Hematopoietic multipotent progenitor cell treated with erythropoietin and hydrocortisone succinate and interleukin-3 and kit ligand, for 15 days (in vitro differentiated cells): ENCODE data around the gene PARVG.

ENCODE experiments used
- DNase-seq: peaks from one replicate; pipeline ENCODE4 v3.0.0-alpha.2; 2015; ENCODE audit warnings: low spot score

PARVG gene

GRCh38 chr22:44155115-44155514, 25.6 kb upstream of the PARVG start:
- DNase-seq = no peak

DNA sequence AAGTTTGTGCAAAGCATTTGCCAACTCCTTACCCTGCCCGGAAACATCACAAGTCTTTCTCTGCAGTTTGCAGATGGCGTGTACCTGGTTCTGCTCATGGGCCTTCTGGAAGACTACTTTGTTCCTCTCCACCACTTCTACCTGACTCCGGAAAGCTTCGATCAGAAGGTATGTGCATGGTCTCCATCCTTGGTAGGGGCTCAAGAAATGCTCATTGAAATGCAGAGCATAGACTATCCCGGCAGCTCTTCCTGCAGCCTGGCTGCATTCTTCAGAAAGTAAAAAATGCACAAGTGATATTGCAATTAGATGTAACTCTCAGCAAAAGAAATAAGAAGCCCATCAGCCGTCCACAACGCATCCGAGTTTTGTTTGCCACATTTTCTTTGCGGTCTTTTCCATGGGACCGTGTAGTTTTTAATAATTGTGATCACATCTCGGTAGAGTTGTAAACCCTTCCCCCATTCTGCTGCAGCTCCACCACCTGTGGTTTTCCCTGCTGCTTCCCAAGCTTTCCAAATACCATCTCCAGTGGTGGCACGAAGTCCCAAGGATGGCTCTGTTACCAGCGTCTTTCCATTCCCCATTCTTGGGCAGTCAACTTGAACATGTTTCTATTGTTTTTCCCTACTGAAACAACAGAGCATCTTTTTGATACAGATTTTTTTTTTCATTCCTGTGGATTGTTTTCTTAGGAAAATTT, 22.7 kb upstream of the PARVG start:
- DNase-seq = no peak

DNA sequence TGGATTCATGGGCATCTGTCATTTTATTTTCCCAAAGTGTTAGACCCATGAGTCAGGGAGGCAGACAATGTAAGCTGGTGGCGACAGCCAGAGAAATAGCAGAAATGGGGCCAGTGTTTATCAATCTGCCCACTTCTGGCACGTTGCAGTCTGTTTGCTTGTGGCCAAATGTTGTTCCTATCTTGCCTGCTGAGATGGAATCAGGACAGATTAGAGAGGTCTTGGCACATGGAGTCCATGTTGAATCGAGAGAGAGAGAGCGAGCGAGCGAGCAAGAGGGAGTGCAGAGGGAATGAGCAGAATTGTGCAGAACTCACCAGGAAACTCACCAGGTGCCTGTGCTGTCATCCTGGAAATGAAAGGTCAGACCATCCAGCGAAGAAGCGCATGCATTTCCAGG, 21.9 kb upstream of the PARVG start:
- DNase-seq = no peak

DNA sequence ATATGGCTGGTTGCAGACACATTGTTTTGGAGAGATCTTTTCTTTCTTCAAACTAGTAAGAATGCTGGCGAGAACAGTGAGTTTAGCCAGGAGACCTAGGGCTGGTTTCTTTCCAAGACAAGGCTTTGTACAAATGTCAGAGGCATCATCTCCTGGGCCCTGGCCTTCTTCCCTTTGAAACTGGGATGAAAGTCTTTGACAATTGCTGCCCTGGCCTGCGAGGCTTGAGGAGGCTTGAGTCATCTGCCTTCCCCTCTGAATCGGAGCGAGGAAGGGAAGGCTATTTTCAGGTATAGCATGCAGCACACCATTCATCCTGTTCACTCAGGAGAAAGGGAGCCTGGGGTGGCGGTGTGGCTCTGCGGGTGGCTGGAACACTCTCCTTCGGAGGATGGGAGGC, 21.5 kb upstream of the PARVG start:
- no peak for DNase-seq

DNA sequence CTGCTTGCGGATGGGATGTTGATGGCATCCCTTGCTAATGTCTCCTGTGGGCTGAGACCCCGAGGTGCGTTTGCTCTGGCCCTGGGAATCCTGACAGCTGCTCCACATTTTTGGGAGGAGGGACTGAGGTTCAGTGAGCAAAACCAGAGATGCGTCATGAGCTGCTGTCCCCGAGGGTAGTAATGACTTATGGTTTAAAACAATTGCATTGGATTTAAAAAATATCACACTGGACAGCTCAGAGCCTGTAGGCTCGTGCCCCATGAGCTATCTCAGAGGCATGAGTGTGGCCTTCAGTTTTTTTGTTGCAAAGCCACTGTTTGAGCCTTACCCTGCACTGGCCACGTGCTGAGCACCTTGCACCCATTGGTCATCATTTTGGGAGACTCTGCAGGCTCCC, 20.9 kb upstream of the PARVG start:
- no peak for DNase-seq

DNA sequence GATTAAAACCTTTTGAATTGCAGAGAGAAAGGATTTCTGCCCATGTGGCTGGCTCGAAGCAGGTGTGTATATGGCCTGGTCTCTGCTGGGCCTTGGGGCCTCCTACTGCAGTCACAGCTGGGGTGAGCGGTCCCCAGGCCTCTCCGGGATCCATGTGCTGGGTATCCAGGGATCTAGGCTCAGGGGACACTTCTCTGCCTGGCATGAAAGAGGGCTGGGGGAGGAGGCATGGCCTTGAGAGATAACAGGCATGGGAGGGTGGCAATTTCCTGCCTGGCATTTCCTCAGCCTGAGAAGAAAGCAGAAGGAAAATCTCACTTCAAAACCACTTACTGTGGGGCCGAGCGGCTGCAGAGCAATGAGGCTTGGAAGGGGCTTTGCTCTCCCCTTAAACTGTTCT, 20.3 kb upstream of the PARVG start:
- DNase-seq = no peak

DNA sequence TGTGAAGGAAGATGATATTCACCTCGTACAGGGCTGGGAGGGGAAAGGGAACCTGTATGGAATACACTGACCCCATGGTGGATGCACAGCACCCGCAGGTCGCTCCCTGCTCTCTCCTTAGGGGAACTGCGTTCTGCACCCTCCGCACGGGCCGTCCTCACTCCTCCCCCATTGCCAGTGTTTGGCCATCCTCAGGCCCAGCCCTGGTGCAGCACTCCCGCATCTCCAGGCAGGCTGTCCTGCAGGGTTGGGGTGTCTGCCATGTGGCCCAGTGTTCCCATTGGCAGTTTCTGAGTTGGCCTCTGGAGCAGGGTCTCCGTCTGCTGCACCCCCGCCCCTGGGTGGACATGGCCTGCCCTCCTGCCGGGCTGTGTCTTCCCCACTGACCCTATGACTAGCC, 19.1 kb upstream of the PARVG start:
- no peak for DNase-seq

DNA sequence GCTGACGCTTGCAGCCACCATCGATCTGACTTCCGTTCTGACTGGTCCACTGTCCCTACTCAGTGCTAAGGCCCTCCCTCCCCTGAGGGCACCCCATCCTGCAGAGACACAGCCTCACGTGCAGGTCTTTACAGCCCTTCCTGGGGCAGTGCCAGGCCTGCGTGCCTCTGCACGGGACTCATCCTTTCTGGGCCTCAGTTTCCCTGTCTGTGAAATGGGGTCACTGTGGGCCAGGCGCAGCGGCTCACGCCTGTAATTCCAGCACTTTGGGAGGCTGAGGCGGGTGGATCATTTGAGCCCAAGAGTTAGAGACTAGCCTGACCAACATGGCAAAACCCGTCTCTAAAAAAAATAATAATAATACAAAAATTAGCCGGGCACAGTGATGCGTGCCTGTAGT, 17.8 kb upstream of the PARVG start:
- DNase-seq = no peak

- no peak for DNase-seq
Observed at GRCh38 chr22:44163536-44163935, 17.2 kb upstream of the PARVG start.

DNA sequence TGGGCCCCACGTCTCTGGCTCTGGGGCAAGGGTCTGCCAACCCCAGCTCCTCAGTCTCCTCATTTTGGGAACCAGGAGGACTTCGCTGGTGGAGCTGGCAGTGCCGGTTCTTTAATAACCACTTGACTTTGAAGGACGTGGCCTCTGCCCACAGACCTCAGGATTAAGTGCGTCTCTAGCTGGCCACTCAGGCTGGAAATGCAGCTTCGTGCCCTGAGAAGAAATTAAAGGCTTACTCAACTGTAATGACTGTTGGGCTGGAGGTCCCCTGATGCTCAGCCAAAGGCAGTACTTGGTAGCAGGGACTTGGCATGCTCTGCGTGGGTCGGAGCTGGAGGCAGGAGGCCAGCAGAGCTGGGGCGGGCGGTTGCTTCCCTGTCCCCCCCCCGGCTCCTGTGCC, 16.7 kb upstream of the PARVG start:
- no peak for DNase-seq

GRCh38 chr22:44165286-44165874, 15.3 kb upstream of the PARVG start:
- no peak for DNase-seq

DNA sequence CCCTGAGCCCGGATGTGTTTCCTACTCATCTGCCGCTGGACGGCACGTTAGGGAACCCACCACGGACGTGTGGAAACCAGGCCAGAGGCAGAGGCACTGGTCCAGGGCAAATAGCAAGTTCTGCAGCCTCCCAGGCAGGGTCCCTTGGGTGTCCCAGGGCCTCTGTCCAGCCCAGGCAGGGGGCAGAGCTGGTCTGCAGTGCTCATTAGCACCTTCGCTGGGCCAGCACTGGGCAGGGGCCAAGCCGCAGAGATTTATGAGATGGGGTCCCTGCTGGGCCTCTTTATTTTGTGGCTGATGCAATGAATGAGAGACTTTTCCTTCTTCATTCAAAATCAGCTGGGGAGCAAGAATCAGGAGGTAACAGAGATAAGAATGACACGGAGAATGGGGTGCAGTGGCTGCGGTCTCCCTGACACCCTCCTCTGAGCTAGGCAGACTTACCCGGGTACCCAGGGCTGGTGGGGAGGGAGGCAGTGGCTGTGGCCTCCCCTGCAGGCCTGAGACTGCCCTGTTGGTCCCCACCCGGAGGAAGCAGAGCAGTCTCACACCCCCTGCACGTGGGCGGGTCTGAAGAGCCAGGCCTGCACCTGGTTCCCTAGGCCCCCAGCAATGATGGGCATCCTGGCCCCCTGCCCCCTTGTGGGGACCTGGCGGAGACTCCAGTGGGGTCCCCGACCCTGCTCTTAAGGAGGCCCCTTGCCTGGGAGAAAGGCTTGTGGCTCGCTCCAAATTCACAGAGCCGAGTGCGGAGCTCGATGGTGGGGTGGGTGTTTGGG, 14.0 kb upstream of the PARVG start:
- DNase-seq = no peak

DNA sequence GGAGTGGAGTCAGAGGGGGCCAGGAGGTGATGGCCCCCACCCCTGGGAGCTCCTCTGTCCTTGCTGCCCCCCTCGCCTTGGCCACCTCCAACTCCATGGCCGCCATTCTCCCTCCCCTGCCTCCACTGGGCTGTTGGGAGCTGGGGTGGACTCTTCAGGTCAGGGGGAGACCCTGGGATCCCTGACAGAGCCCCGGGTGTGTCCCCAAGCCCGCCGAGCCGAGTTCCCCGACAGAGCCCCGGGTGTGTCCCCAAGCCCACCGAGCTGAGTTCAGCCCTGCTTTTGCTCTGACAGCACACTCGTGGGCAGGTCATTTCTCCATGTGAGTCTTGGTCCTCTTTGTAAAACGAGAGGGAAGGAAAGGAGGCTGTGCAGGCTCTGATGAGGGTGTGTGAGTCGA, 13.2 kb upstream of the PARVG start:
- no peak for DNase-seq

DNA sequence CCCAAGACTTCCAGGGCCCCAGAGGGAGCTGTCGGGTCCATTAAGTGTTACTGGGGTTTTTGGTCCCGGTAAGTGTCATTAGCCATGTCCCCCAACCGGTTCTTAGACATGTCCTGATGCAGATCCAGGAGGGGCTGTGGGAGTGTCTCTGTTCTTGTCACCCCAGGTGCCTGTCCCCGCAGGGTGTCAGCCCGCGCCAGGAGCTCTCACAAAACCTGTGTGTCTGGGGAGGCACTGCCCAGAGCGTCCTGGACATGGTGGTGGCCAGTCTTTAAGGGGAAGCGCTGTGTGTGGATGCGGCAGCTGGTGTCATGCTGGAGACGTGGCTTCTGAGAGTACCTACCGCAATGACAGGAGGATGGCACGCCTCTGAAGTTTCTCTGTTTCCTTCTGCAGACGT, 12.5 kb upstream of the PARVG start:
- no peak for DNase-seq

- DNase-seq = no peak
Observed at GRCh38 chr22:44170470-44170869, 10.3 kb upstream of the PARVG start.

- DNase-seq = no peak
Observed at GRCh38 chr22:44171561-44171960, 9.2 kb upstream of the PARVG start.

- DNase-seq = no peak
Observed at GRCh38 chr22:44172370-44173108, 8.2 kb upstream of the PARVG start.

DNA sequence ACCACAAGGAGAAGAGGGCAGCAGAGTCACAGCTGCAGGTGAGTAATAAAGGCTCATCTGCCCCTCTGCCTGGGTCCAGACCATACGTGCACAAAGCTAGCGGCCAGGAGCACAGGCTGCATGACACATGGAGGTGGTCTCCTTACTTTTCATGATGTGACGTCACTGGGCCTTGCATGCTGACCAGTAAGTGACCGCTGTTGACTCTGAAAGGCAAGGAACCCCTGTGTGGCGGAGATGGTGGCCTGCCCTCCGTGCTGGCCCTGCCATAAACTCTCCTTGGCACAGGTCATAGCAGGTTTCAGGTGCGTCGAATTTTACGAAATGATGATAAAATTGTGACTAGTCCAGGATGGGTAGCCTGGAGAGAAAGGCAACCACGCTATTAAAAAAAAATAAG, 7.6 kb upstream of the PARVG start:
- no peak for DNase-seq

- no peak for DNase-seq
Observed at GRCh38 chr22:44175676-44176075, 5.0 kb upstream of the PARVG start.

DNA sequence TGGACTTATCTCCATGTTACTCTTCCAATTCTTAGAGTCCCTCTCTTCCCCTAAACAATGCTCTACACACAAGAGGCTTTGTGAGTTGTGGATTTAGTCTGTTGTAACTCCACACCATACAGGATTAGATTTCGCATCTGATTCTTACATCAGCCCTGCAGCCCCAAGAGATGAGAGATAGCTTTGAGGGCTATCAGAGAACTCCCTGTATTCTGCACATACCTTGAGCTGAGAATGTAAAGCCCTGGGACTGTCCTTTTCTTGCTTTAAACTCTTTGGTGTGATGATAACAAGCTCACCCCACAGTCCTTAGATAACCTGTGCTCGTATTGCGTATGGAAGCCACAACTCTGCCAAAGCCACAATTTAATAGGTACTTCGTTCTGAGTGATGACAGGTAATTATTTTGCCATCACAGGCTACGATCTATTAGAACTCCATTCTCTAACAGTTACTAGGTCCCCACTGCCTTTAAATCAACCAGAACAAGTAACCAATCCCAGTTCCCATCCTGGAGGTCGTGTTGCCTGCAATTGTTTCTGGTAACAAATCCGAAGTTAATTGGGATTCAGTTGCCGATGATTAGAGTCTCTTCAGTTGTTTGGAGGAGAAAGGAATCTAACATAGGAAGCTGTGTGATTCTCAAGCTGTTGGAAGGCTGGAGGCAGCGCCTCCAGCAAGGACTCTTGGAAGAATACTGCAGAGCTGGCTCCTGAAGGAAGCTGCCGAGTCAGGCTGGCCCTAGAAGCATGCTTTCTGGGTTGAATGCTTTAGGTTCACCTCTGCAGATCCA, 1.3 kb upstream of the PARVG start:
- no peak for DNase-seq

- no peak for DNase-seq
Observed at GRCh38 chr22:44179989-44180705, 578 bp upstream of the PARVG start.
